ENCODE data around the gene NAALADL1.

Gene NAALADL1

DNA sequence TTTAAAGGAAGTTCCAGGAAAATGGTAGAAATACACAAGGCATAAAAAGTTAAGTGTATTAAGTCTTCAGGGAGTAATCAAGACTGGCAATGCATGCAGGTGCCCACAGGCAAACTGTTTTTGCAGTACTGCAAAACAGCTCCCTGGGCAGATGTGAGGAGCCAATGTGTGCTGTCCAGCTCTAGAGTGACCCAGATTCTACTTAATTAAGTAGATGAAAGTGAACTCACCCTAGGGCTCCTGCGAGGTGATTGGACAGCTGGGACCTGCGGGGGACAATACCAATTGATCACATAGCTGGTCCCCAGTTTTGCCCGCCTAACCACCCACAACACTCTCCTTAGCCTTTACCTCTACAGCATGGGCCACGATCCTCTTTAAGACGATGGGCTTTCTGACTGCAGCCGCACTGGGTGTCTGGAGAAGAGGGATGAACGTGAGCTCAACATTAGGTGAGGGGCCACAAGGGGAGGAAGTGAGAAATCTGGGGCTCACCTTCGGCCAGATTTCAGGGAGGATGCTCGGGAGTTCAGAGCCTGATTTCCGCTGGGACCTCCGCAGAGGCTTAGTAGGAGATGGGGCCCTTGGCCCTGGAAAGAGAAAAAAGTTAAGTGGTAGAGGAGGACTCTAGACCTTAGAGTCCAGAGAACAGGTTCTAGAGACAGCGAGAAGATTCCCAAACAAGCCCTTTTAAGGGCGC is 24.9 kb upstream of the NAALADL1 start:
- no peak for DNase-seq

DNA sequence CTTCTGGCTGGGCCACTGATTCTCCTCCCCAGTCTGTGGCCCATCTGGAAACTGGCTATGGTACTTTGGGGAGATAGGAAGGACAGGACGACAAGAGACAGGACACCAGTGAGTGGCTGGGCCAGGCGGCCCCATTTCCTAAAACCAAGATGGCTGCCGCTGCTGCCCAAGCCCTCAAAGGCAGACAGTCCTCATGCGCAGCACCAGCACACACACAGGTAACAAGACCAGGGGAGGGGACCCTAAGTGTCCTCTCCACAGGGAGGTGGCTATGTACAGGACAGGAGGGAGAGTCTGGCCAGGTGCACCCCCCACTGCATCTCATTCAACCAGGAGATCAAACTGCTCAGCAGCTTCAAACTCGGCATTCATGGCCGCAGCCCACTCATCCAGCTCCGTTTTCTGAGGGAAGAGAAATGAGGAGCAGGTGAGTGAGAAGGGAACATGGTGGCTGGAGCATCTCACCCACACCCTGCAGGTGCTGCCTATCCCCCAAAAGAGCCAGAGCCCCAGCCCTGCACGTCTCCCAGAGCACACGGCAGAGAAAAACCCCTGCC is 20.5 kb upstream of the NAALADL1 start:
- no peak for DNase-seq

DNA sequence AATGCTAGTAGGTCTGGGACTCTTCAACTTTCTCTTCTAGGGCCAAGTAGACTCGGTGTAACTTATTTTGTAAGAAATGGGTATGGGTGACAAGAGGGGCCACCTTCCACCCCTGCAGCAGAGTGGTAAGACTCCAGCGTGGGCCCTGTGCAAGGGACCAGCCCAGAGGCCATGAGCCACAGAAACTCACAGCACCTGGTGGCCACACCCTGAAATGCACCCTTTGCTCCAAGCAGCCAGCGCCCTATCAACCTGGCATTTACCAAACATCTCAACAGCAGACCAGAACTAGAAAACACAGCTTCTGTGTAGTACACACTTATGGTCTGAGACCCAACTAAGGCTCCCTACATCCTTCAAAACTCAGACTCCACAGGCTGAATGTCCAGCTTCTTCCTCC is 19.8 kb upstream of the NAALADL1 start:
- peak; percentile 5 to 18 for DNase-seq

DNA sequence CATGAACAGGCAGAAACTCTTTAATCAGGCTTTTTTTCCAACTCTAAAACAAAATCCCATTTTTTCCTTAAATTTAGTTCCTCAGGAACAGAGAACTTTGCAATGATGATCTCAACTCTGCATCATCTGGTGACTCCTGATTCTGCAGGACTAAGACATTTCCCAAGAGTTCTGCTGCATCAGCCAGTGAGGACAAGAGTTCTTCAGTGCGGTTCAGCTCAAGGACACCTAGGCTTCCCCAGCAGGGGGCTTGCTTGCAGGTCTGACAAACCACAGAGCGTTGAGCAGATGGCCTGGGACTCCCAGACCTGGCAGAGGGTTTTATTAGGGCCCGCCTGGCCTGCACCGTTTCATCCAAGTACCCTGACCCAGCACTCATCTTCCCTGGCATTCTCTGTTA is 19.1 kb upstream of the NAALADL1 start:
- no peak for DNase-seq

DNA sequence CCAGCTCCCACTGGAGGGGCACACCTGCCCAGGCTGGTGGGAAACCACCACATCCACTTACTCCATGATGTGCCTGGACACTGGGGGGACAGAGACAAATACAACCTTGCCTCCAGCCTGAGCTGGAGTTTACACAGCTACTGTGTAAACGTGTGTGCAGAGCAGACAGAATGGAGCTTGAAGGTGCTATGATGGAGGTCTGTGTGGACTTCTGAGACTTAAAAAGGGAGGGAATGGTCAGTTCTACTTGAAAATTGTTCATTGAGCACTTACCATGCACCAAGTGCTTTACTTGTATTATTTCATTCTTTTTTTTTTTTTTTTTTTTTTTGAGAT is 14.2 kb upstream of the NAALADL1 start:
- DNase-seq: no peak

DNA sequence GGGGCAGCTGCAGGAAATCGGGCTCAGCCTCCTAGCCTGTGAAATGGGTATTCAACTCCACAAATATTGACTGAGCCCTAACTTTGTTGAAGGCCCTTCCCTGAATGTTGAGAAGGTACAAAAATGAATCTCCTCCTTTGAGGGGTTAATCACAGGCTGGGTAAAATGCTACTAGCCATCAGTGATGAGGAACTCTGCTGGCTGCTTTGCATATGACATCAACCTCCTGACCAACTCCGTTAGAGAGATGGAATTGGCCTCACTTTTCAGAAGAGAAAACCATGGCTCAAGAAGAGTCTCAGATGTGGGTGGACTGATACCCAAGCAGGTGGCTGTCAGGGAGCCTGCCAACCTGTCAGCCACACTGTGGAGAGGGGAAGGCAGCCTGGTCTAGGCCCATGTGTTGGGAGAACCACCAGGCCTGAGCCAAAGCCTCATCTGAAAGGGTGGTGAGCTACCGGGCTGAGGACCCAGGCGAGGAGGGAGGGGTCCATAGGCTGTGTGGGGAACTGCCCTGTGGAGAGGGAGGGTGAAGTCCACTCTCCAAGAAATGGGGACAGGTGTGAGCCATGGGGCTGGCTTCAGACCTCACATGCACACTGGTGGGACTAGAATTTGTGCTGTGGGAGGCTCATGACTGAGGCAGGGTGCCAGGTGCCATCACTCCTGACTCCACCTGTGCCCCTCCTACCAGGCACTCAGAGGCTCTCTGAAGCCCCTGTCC is 13.7 kb upstream of the NAALADL1 start:
- DNase-seq: no peak

DNA sequence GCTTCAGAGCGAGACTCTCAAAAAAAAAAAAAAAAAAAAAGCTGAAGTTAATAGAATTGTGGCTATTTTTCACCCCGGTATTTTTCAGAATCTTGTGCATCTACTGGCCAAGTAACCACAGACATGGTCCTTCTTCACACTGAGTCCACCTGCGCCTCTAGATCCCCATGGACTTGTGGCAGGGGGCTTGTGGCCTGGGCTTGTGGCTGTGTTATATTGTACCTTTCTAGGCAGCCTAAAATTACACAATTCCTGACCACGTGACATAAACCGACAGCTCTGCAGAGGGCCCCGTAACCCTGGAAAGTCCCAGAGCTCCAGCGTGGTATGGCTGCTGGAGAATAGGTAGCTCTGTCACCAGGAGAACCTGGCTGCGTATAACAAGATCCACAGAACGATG is 10.9 kb upstream of the NAALADL1 start:
- DNase-seq: no peak

DNA sequence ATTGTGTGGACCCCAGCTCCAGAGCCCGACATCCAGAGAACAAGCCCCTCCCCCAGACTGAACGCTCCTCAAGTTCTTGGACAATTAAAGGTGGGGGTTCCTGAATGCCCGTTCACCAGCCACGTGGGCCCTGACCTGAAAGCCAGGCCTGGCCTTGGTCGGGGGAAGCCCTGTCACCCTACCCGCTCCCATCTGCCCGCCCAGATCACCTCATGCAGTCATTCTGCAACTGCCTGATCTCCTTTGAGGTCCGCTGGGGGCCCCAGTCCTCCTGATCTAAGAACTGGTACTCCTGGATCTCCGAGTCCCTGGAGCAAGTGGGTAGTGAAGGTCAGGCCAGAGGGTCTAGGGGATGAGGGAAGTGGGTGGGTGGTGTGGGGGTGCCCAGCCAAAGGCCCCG is 9.1 kb upstream of the NAALADL1 start:
- DNase-seq: no peak

DNA sequence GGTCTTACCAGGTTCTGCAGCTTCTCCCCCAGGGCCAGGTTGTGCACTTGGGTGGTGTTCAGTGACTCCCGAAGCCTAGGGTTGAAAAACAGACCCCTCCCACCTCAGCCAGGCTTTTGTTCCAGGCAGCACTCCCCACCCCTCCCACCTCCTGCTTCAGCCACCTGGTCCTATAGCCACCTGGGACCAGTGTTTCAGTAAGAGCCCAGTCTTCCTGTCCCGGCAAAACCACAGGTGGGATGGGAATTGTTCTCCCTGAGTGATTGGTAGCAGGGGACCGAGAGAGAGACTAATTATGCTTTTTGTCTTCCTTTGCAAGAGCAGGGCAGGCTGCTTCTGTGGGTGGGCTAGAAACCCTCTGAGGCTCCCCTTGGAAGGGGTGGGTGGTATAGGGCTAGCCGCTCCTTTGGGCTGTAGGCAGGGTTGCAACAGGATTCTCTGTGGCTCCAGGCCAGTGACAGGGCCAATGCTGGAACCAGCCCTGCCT is 8.5 kb upstream of the NAALADL1 start:
- no peak for DNase-seq

DNA sequence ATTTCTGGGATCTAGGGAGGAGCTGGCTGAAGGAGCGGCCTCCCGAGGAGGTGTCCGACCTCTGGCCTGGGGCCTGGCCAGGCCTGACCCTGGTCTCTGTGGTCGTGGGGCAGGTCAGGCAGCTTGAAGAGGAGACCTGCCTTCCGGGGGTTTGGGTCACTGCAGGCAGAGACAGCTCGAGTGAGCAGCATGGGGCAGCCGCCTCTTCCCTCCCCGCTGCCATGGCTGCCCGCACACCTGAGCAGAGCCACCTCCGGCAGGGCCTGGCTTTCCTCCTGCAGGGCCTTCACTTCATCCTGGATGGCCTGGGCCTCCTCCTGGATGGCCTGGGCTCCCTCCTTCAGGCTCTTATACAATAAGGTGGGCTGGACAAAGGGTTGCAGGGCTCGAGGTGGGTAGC is 8.0 kb upstream of the NAALADL1 start:
- no peak for DNase-seq

DNA sequence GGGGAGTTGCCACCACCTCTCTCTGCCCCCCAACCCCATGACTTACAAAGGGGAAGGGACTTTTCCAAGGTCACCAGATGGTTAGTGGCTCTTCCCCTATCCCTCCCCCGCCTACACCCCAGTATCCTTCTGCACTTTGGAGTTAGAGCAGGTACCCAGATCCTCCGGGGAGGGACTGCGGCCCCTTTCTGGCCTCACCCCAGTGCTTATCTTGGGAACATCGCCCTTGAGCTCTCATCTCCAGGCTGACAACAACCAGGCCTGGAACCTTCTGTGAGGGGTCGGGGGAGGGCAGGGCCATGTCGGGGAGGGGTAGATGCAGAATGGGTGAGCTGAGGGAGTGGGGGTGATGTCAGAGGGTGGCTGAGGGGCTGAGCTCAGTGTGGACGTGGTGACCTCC is 7.5 kb upstream of the NAALADL1 start:
- DNase-seq: no peak

DNA sequence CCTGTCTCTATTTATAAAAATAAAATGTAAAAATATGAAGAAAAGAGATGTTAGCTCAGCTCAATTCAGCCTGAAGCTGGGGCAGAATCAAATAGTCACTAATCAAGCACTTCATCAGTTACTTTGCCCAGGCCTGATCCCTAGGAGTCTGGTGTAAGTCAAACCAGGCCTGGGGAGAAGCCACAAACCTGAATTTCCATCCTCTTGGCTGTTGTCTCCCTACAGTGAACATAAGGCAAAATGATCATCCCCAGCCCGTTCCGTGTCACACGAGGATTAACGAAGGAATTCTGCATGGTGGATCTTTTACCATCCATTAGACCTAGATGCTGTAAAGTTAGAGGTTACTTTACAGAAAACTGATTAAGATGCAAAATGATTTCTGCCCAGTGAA is 6.5 kb upstream of the NAALADL1 start:
- no peak for DNase-seq

DNA sequence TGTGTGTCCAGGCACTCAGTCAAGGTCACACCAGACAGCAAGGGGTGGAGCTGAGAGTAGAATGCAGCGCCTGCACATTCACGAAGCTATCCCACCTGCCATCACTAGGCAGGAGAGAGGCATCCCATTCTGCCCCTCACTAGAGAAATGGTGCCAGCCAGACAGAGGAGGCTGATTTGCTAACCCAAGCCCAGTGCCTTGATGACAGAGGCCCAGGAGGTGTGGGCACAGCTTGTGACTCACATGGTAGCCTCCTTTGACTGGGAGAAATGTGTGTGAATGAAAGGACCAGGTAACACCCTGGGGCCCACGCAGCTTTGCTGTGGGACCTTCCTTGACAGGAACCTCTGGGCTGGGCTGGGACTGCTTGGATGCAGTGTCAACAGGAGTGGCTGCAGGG is 5.2 kb upstream of the NAALADL1 start:
- no peak for DNase-seq

DNA sequence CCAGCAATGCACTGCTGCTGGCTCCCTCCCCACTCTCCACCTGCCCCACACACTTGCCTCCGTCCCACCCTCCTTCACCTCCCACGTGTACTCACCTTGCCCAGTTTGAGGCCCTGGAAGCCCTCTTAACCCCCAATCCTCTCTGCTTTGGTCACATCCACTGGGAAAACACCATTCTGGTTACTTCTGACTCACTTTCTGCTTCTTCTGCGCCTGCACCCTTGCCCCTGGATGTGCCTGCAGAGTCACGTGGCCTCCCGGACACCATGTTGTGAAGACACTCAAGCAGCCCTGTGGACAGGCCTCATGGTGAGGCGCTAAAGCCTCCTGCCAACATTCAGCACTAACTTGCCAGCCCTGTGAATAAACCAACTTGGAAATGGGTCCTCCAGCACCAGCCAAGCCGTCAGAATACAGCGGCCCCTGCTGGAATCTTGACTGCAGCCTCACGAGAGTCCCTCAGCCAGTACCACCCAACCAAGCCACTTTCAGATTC is 2.6 kb upstream of the NAALADL1 start:
- DNase-seq: no peak

DNA sequence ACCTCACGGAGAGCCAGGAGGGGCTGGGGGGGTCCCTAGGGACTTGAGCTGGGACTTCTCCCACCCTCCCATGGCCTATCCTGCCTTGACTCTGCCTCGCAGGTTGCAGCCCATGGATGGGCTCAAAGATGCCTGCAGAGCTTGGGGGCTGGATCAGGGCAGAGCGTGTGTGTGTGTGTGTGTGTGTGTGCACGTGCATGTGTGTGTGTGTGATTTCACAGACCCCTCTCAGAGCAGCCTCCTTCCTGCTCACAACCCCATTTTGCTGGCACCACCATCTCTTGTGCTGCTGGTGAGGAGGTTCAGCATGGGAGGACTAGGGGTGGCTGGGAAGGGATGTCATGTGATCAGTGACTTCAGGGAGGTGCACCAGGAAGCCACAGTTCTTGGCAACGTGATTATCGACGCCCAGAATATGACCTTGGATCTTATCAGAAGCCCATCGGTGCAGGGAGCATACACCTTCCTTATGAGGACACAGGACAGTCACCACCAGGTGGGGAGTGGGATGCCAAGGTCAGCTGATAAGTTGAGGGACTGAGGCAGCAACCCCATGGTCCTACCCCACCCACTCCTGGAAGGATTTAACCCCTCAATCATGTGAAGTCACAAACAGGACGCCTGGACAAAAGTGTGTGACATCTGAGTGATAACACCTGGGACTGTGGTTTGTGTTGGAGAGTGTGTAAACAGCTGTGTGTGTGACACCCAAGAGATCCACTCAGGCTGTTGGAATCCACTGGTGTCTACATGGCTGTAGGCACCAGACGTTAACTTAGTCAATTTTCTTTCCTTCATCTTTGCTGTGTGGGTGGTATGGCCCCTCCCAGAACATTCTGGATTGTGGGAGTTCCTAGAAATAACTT is 1.8 kb upstream of the NAALADL1 start:
- DNase-seq: no peak

DNA sequence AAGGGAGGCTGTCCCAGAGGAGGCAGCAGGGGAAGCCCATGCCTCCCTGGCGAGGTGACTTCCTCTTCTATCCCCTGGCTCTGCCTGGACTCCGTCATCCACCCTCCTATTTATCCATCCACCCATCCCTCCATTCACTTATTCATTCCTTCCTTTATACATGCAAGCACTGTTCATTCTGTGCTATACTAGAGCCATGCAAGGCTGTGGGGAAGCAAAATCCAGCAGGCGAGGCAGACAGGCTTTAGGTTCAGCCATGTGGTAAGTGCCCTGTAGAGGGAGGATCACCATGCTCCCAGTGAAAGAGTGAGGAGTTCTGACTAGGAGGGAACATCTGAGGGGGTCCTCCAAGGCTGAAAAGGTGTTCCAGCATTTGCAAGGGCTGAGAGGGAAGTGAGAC is 1.2 kb upstream of the NAALADL1 start:
- no peak for DNase-seq

DNA sequence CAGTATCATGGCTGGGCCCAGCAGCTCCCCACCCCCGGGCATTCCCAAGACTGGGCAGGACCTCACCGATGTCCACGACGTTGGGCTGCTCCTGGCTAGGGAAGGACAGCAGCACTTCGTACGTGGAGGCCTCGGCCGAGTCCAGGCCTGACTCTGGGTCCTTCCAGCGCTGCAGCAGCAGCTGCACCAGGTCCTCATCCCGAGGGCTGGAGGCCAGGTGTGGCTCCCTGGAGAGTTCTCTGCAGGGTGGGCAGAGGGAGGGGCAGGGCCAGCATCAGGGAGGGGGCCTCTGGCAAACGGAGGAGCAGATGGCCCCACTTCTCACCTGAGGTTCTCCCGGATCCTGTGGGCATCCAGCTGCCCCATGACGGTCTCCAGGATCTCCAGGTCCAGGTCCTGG is 341 bp downstream of the NAALADL1 start:
- DNase-seq: no peak

DNA sequence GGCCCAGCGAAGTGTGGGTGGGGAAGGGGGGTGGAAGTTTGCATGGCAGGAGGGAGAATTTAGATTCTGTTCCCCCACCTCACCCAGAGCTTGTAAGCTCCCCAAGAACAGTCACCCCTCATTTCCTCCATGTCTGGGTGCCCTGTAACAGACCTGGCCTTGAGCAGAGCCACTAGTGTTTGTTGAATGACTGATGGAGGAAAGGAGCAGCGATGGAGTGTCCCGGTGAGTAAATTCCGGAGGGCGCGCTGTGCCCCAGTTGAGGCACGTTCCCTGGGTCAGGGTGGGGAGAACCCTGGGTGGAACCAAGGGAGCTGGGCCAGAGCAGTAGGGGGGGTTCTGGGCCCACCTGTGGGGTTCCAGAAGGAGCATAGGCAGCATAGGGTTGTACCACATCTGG is 827 bp downstream of the NAALADL1 start:
- DNase-seq: no peak

DNA sequence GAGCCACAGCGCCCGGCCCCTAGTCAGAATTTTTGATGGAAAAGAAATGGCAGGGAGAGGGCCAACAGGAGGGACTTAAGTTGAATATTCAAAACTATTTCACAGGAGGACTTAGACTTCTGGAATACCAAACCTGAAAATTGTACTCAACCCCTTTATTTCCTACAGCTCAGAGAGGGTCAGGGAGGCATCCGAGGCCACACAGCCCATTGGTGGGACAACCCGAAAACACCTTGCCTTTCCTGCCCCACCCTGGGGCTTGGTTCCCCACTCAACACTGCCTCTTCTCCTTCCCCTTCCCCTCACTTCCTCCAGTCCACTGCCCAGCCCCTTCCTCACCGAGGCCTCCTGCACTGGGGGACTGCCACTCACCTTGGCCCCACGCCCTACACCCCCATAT is 1.4 kb downstream of the NAALADL1 start:
- no peak for DNase-seq

DNA sequence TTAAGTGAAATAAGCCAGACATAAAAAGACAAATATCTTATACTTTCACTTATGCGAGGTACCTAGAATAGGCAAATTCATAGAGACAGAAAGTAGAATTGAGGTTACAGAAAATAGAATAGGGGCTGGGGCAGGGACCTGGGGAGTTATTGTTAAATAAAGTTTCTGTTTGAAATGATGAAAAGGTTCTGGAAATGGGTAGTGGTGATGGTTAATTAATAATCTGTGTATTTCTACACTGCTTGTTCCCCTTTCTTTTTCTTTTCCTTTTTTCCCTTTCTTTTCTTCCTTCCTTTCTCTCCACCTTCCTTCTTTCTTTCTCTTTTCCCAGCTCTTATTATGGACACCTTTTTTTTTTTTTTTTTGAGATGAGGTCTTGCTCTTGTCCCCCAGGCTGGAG is 2.8 kb downstream of the NAALADL1 start:
- DNase-seq: no peak

DNA sequence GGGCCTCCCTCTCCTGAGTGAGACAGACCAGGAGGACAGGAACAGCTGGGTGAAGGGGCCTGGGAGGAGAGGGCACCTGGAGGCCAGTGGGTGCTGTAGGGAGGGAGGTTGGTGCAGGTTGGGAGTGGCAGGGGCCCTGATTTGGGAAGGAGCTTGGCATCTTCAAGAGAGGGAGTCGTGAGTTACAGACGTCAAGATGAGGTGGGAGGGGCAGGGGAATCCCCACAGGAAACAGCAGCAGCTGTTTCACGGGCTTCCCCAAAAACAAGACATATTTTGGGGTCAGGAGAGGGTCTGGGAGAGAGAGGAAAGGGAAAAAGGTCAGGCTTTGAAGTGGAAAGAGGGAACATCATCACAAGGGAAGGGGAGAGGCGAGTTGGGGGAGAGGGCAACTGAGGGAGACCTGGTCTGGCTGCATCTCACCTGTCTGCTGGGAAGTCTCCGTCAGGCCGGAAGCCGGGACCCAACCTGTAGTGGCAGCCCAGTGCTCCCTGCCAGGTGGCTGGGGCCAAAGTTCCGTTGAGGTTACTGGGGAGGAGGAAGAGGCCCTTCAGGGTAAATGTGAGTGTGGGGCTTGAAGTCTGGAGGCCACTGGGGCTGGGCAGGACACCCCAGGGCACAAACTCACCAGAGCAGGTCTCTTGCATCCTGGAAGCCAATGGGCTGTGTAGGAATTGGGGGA is 4.4 kb downstream of the NAALADL1 start:
- no peak for DNase-seq

DNA sequence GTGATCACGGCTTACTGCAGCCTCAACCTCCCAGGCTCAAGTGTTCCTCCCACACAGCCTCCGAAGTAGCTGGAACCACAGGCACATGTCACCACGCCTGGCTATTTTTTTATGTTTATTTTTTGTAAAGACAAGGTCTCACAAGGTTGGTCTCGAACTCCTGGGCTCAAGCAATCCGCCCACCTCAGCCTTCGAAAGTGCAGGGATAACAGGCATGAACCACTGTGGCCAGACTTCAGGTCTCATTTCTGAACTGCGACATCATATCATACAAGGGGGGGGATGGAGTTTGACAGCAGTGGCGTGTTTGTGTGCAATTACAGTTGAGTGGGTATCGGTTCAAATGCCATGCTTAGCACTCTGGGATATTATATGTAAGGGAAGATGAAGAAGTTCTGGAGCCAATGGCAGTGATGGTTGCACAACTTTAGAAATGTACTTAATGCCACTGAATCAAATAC is 6.9 kb downstream of the NAALADL1 start:
- no peak for DNase-seq

Measured in SHP77 (cell line).